HG03558 (cell line): ENCODE results near the gene CCDC54.

Experiments
- ATAC-seq: cut with Tn5 transposase; IDR thresholded peaks from one replicate; pipeline ENCODE4 v1.9.1; 2021; ENCODE audit warnings: moderate number of reproducible peaks; ENCODE audit not compliant: unreplicated experiment; ENCODE audit errors: extremely low read depth

Gene CCDC54

GRCh38 chr3:107426223-107426622, 49.0 kb downstream of the CCDC54 start:
- ATAC-seq, result no peak
